ENCODE measurements around the gene AGMAT.

The AGMAT gene

DNA sequence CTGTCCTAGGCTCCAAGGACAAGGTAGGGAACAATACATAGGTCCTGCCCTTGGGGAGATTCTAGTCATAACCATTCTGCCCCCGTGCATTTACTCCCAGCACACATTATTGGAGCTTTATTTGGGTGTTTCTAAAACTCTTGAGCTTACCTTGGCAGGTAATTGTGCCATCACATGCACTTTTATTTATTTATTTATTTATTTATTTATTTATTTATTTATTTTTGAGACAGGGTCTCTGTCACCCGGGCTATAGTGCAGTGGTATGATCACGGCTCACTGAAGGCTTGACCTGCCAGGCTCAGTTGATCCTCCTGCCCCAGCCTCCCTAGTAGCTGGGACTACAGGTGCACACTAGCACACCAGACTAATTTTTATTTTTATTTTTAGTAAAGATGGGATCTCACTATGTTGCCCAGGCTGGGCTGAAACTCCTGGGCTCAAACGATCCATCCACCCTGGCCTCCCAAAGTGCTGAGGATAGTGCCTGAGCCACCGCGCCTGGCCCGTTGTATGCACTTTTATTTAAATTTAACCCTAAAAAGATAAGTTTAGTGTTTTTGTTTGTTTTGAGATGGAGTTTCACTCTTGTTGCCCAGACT lies 9.2 kb downstream of the AGMAT start:
- Histone ChIP-seq H3K36me3 (ENCODE audit: control insufficient read depth, insufficient read depth, low read length, severe bottlenecking) (peaks cover 18% of the 10 kb centered on the region), H3K9ac (ENCODE audit: low read length) (no peak overlapping the region), H3K9me3 (ENCODE audit: control insufficient read depth, low read length) (no peaks in the 10 kb centered on the region), H3K4me3 (ENCODE audit: low read length) (no peak overlapping the region), H3K27me3 (replicated peaks; ENCODE audit: control insufficient read depth, insufficient read depth, low read length) (no peaks in the 10 kb centered on the region), H3K4me1 (ENCODE audit: control insufficient read depth, insufficient read depth, low read length) (peaks cover 7% of the 10 kb centered on the region)
- DNase-seq (ENCODE audit: low read depth), result no peak

DNA sequence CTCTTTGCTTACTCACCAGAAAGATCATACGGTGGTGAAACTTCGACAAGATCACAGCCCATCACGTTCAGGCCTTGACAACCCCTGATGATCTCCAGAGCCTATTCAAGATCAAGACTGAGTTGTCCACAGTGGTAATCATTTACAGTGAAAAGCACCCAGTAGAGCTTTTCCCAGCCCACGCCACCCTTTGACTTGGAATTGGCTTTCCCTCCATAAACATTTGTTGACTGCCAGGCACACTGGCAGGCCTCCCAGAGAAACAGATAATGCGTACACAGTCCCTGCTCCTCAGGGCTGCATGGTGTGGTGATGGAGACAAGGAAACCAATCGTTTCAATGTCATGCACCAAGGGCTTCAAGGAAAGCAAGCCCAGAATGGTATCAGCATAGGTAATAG lies 10.1 kb downstream of the AGMAT start:
- no peaks in the 10 kb centered on the region for H3K9me3 ChIP-seq (ENCODE audit: control insufficient read depth, low read length)
- H3K9ac ChIP-seq (ENCODE audit: low read length), result no peak overlapping the region
- no peak for DNase-seq (ENCODE audit: low read depth)
- H3K36me3 ChIP-seq (ENCODE audit: control insufficient read depth, insufficient read depth, low read length, severe bottlenecking), result peaks cover 25% of the 10 kb centered on the region
- no peaks in the 10 kb centered on the region for H3K27me3 ChIP-seq (replicated peaks; ENCODE audit: control insufficient read depth, insufficient read depth, low read length)
- no peak overlapping the region for H3K4me3 ChIP-seq (ENCODE audit: low read length)
- H3K4me1 ChIP-seq (ENCODE audit: control insufficient read depth, insufficient read depth, low read length), result peaks cover 7% of the 10 kb centered on the region

DNA sequence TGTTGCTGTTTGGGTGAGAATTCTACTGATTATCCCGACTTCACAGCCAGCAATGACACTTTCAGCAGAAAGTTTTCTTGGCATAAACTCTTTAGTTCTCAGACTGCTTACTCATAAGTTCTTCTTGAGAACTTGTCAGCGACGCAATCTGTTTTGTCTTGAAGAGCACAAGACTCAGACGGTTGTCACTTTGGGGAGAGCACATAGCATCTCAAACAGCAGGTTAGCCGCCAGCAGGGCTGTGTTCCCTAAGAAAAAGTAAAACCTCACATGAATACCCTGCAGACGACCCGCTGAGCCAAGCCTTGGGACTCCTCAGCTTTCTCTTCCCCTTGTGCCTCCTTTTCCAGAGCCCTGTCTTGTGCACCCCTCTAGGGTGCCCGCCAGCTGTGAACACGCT lies 11.4 kb downstream of the AGMAT start:
- no peak for DNase-seq (ENCODE audit: low read depth)
- H3K9ac ChIP-seq (ENCODE audit: low read length), result no peak overlapping the region
- H3K4me1 ChIP-seq (ENCODE audit: control insufficient read depth, insufficient read depth, low read length), result peaks cover 12% of the 10 kb centered on the region
- H3K27me3 ChIP-seq (replicated peaks; ENCODE audit: control insufficient read depth, insufficient read depth, low read length), result no peaks in the 10 kb centered on the region
- no peak overlapping the region for H3K4me3 ChIP-seq (ENCODE audit: low read length)
- no peaks in the 10 kb centered on the region for H3K9me3 ChIP-seq (ENCODE audit: control insufficient read depth, low read length)
- H3K36me3 ChIP-seq (ENCODE audit: control insufficient read depth, insufficient read depth, low read length, severe bottlenecking), result peaks cover 30% of the 10 kb centered on the region

DNA sequence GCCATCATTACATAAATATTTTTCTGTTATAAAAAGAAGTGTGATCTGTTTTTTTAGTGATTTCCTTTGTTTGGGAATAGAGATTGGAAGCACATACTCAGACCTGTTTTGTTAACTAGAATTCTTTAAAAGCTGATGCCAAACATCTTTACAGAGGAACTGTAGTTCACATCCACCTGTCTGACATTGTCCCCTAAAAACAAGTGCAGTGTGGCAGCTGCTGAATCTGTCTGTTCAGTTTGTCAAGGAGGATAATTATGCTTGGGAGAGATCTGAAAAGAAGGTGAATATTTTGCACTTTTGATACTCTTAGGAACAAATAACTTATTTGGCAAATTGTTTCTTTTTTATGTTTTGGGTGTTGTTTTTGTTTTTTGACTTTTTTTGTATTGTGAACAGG lies 13.6 kb downstream of the AGMAT start:
- peaks cover 12% of the 10 kb centered on the region for H3K4me1 ChIP-seq (ENCODE audit: control insufficient read depth, insufficient read depth, low read length)
- no peaks in the 10 kb centered on the region for H3K9me3 ChIP-seq (ENCODE audit: control insufficient read depth, low read length)
- DNase-seq (ENCODE audit: low read depth), result no peak
- H3K36me3 ChIP-seq (ENCODE audit: control insufficient read depth, insufficient read depth, low read length, severe bottlenecking), result peaks cover 52% of the 10 kb centered on the region
- H3K4me3 ChIP-seq (ENCODE audit: low read length), result no peak overlapping the region
- no peak overlapping the region for H3K9ac ChIP-seq (ENCODE audit: low read length)
- no peaks in the 10 kb centered on the region for H3K27me3 ChIP-seq (replicated peaks; ENCODE audit: control insufficient read depth, insufficient read depth, low read length)

DNA sequence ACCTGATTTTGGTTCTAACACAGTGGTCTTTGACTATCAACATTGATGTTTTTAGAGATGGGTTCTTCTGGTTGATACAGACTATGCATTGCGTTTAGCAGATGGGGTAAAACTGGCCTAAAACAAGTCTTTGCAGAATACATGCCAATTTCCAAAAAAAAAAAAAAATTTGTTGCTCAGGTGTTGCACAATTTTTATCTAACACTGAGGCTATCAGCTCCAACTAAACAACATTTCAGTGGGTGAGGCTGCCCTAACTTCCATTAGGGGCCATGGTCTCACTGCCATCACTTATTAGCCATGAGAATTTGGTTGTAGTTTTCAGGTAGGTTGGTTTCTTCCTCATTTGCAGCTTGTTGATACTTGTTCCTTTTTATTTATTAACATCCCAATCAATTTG lies 14.0 kb downstream of the AGMAT start:
- peaks cover 12% of the 10 kb centered on the region for H3K4me1 ChIP-seq (ENCODE audit: control insufficient read depth, insufficient read depth, low read length)
- DNase-seq (ENCODE audit: low read depth), result no peak
- H3K36me3 ChIP-seq (ENCODE audit: control insufficient read depth, insufficient read depth, low read length, severe bottlenecking), result peaks cover 57% of the 10 kb centered on the region
- no peak overlapping the region for H3K4me3 ChIP-seq (ENCODE audit: low read length)
- H3K9me3 ChIP-seq (ENCODE audit: control insufficient read depth, low read length), result no peaks in the 10 kb centered on the region
- no peak overlapping the region for H3K9ac ChIP-seq (ENCODE audit: low read length)
- no peaks in the 10 kb centered on the region for H3K27me3 ChIP-seq (replicated peaks; ENCODE audit: control insufficient read depth, insufficient read depth, low read length)

DNA sequence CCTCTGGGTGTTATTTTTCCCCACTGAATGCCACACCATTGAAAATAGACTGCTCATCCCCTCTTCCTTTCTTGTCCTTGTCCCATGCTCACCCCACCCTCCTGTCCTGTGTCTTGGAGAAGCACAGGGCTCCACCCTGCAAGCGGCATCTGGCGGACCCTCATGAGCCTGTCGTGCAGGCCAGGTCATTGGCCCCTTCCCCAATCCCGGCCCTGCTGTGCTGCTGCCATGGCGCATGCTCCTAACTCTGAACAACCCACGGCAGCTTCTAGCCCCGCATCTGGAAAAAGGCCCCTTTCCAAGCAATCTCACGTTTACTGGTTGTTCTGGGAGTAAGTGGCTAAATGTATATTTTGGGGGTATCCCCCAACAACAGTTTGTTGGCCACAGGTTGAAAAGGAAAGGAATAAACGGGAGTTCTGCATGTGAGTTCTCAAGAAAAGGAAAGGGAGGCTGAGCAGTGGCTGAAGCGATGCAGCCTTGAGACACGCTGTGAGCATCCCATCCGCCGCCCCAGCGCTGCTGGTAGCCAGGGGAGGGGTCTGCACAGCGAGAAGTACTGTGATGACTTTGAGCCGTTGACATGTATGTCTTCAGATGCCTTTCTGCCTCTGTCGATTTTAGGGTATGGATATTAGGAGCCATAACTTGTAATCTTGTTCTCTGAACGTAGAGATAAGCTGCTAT lies 16.3 kb downstream of the AGMAT start:
- Histone ChIP-seq H3K9me3 (ENCODE audit: control insufficient read depth, low read length) (no peaks in the 10 kb centered on the region), H3K36me3 (ENCODE audit: control insufficient read depth, insufficient read depth, low read length, severe bottlenecking) (peaks cover 69% of the 10 kb centered on the region), H3K4me1 (ENCODE audit: control insufficient read depth, insufficient read depth, low read length) (peaks cover 9% of the 10 kb centered on the region), H3K4me3 (ENCODE audit: low read length) (no peak overlapping the region), H3K27me3 (replicated peaks; ENCODE audit: control insufficient read depth, insufficient read depth, low read length) (no peaks in the 10 kb centered on the region), H3K9ac (ENCODE audit: low read length) (no peak overlapping the region)
- DNase-seq (ENCODE audit: low read depth), result no peak

DNA sequence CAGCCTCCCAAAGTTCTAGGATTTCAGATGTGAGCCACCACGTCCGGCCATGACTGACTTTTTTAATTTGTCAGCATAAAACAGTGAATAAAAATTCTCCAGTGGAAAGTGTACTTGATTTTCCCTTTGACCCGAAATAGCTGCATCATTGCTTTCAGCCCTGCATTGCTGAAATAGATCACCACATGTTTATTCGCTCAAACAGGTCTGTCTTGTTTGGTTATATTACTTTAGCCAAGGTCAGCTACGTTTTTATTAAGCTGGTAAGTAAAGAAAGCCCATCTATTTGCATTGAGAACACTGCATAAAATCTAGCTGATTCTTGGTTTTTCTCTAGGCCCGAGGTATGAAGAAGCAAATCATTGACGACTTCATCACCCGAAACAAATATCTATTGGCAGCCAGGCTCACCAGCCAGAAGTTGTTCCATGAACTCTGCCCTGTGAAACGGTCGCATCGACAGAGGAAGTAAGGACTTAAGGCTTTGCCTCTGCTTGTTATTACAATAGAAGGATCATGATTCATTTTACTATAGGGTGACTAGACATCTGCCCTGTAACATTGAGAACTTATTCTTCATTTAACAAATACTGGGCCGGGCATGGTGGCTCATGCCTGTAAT lies 25.6 kb downstream of the AGMAT start:
- H3K27me3 ChIP-seq (replicated peaks; ENCODE audit: control insufficient read depth, insufficient read depth, low read length), result no peaks in the 10 kb centered on the region
- H3K9me3 ChIP-seq (ENCODE audit: control insufficient read depth, low read length), result no peaks in the 10 kb centered on the region
- H3K4me3 ChIP-seq (ENCODE audit: low read length), result no peak overlapping the region
- DNase-seq (ENCODE audit: low read depth), result no peak
- no peak overlapping the region for H3K9ac ChIP-seq (ENCODE audit: low read length)
- H3K36me3 ChIP-seq (ENCODE audit: control insufficient read depth, insufficient read depth, low read length, severe bottlenecking), result peaks cover 48% of the 10 kb centered on the region
- H3K4me1 ChIP-seq (ENCODE audit: control insufficient read depth, insufficient read depth, low read length), result peaks cover 5% of the 10 kb centered on the region

DNA sequence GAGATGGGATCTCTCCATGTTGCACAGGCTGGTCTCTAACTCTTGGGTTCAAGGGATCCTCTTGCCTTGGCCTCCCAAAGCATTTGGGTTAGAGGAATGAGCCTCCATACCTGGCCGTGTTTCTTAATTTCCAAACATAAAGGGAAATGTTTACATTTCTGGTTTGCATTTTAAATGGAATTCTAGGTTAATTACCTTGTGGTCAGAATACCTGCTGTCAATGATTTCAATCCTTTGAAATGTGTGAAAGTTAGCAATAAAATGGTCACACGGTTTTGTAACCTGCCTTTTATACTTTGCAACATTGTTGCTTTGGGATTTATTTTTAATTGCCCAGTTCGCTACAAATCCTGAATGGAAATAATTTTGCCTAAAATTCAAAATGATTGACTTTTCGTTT lies 26.3 kb downstream of the AGMAT start:
- Histone ChIP-seq H3K9me3 (ENCODE audit: control insufficient read depth, low read length) (no peaks in the 10 kb centered on the region), H3K4me1 (ENCODE audit: control insufficient read depth, insufficient read depth, low read length) (peaks cover 5% of the 10 kb centered on the region), H3K27me3 (replicated peaks; ENCODE audit: control insufficient read depth, insufficient read depth, low read length) (no peaks in the 10 kb centered on the region), H3K36me3 (ENCODE audit: control insufficient read depth, insufficient read depth, low read length, severe bottlenecking) (peaks cover 47% of the 10 kb centered on the region), H3K9ac (ENCODE audit: low read length) (no peak overlapping the region), H3K4me3 (ENCODE audit: low read length) (no peak overlapping the region)
- no peak for DNase-seq (ENCODE audit: low read depth)

DNA sequence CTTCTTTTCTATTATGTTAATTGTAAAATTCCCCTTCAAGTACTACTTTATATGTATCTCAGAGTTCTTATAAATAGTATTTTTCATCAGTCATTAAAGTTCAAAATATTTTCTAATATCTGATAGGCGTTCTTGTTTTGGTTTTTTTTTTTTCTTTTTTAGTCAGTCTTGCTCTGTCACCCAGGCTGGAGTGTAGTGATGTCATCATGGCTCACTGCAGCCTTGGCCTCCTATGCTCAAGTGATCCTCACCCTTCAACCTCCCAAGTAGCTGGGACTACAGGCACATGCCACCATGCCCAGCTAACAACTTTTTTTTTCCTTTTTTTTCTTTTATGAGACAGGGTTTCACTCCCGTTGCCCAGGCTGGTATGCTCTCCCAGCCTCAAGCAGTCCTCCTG lies 27.3 kb downstream of the AGMAT start:
- Histone ChIP-seq H3K4me3 (ENCODE audit: low read length) (no peak overlapping the region), H3K9me3 (ENCODE audit: control insufficient read depth, low read length) (no peaks in the 10 kb centered on the region), H3K4me1 (ENCODE audit: control insufficient read depth, insufficient read depth, low read length) (peaks cover 5% of the 10 kb centered on the region), H3K9ac (ENCODE audit: low read length) (no peak overlapping the region), H3K27me3 (replicated peaks; ENCODE audit: control insufficient read depth, insufficient read depth, low read length) (no peaks in the 10 kb centered on the region), H3K36me3 (ENCODE audit: control insufficient read depth, insufficient read depth, low read length, severe bottlenecking) (peaks cover 41% of the 10 kb centered on the region)
- DNase-seq (ENCODE audit: low read depth), result no peak

DNA sequence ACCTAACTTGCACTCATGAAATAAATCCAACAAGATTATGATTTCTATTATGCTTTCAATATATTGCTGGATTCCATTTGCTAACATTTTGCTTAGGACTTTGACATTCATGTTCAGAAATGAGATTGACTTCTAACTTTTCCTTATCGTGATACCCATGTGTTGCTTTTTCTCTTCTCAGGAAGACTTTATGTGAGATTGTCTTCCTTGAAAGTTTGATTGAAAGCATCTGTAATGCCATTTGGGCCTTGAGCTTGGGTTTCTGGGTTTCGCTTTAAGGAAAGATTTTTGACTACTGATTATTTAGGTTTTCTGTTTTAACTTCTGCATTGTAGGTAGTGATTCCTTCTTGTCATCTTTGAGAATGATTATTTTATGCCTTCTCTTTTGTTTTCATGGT lies 27.8 kb downstream of the AGMAT start:
- Histone ChIP-seq H3K27me3 (replicated peaks; ENCODE audit: control insufficient read depth, insufficient read depth, low read length) (no peaks in the 10 kb centered on the region), H3K9me3 (ENCODE audit: control insufficient read depth, low read length) (no peaks in the 10 kb centered on the region), H3K36me3 (ENCODE audit: control insufficient read depth, insufficient read depth, low read length, severe bottlenecking) (peaks cover 35% of the 10 kb centered on the region), H3K4me3 (ENCODE audit: low read length) (no peak overlapping the region), H3K4me1 (ENCODE audit: control insufficient read depth, insufficient read depth, low read length) (peaks cover 5% of the 10 kb centered on the region), H3K9ac (ENCODE audit: low read length) (no peak overlapping the region)
- no peak for DNase-seq (ENCODE audit: low read depth)

DNA sequence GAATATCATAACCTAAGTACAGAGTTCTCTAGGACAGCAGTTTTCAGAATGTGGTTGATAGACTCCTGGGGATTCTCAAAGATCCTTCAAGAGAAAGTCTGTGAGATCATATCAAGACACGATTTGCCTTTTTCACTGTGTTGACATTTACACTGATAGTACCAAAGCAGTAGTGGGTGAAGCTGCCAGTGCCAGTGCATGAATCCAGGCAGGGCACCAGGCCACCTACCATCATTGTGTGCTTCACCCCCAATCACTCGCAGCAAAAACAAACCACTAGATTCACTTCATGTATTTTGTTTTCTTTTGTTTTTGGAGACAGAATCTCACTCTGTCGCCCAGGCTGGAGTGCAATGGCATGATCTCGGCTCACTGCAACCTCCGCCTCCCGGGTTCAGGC lies 34.3 kb downstream of the AGMAT start:
- Histone ChIP-seq H3K4me1 (ENCODE audit: control insufficient read depth, insufficient read depth, low read length) (no peaks in the 10 kb centered on the region), H3K36me3 (ENCODE audit: control insufficient read depth, insufficient read depth, low read length, severe bottlenecking) (peaks cover 53% of the 10 kb centered on the region), H3K9me3 (ENCODE audit: control insufficient read depth, low read length) (no peaks in the 10 kb centered on the region), H3K4me3 (ENCODE audit: low read length) (no peak overlapping the region), H3K27me3 (replicated peaks; ENCODE audit: control insufficient read depth, insufficient read depth, low read length) (no peaks in the 10 kb centered on the region), H3K9ac (ENCODE audit: low read length) (no peak overlapping the region)
- DNase-seq (ENCODE audit: low read depth), result no peak
